ENCODE data around the gene COL6A2.

DNA sequence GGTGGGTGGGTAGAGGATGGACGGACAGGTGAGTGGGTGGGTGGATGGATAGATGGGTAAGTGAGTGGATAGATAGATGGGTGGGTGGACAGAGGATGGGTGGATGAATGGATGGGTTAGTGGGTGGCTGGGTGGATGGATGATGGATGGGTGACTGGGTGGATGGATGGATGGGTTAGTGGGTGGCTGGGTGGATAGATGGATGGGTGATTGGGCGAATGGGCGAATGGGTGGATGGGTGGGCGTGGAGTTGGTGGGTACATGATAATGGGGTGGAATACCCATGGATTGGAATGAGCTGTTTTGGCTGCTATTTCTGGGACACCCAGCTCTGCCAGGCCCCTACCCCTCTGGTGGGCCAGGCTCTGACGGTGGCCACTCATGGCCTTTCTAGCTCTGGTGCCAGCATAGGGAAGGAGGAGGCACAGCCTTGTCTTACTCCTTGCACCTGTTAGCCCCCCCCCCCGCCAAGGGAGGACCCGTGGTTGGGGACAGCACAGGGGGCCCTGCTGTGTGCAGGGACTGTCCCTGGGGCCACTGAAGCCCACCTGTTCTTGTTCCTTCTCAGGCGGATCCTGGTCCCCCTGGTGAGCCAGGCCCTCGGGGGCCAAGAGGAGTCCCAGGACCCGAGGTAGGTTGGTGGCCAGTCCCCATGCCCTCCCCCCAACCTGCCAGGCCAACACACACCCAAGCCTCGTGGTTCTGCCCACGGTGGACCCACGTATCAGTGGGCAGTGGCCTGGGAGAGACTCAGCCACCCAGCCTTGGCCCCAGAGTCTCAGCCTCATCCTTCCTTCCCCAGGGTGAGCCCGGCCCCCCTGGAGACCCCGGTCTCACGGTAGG, 26.4 kb downstream of the COL6A2 start:
- TF ChIP-seq ZNF302 (CRISPR knock-in tag; IDR thresholded peaks at IDR 0.05): no peak
- no peak for TF ChIP-seq CEBPB (IDR thresholded peaks at IDR 0.05)
- TF ChIP-seq, protein P1, sequence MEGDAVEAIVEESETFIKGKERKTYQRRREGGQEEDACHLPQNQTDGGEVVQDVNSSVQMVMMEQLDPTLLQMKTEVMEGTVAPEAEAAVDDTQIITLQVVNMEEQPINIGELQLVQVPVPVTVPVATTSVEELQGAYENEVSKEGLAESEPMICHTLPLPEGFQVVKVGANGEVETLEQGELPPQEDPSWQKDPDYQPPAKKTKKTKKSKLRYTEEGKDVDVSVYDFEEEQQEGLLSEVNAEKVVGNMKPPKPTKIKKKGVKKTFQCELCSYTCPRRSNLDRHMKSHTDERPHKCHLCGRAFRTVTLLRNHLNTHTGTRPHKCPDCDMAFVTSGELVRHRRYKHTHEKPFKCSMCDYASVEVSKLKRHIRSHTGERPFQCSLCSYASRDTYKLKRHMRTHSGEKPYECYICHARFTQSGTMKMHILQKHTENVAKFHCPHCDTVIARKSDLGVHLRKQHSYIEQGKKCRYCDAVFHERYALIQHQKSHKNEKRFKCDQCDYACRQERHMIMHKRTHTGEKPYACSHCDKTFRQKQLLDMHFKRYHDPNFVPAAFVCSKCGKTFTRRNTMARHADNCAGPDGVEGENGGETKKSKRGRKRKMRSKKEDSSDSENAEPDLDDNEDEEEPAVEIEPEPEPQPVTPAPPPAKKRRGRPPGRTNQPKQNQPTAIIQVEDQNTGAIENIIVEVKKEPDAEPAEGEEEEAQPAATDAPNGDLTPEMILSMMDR (IDR thresholded peaks at IDR 0.05): no peak
- TF ChIP-seq JUNB (IDR thresholded peaks at IDR 0.05): no peak
- TF ChIP-seq PHF8 (IDR thresholded peaks at IDR 0.05; ENCODE audit: borderline replicate concordance, low read depth): no peak
- no peak for TF ChIP-seq FOSL2 (IDR thresholded peaks at IDR 0.05)
- no peak for TF ChIP-seq FOSL2 (CRISPR knock-in tag; IDR thresholded peaks at IDR 0.05)
- TF ChIP-seq, protein P2, sequence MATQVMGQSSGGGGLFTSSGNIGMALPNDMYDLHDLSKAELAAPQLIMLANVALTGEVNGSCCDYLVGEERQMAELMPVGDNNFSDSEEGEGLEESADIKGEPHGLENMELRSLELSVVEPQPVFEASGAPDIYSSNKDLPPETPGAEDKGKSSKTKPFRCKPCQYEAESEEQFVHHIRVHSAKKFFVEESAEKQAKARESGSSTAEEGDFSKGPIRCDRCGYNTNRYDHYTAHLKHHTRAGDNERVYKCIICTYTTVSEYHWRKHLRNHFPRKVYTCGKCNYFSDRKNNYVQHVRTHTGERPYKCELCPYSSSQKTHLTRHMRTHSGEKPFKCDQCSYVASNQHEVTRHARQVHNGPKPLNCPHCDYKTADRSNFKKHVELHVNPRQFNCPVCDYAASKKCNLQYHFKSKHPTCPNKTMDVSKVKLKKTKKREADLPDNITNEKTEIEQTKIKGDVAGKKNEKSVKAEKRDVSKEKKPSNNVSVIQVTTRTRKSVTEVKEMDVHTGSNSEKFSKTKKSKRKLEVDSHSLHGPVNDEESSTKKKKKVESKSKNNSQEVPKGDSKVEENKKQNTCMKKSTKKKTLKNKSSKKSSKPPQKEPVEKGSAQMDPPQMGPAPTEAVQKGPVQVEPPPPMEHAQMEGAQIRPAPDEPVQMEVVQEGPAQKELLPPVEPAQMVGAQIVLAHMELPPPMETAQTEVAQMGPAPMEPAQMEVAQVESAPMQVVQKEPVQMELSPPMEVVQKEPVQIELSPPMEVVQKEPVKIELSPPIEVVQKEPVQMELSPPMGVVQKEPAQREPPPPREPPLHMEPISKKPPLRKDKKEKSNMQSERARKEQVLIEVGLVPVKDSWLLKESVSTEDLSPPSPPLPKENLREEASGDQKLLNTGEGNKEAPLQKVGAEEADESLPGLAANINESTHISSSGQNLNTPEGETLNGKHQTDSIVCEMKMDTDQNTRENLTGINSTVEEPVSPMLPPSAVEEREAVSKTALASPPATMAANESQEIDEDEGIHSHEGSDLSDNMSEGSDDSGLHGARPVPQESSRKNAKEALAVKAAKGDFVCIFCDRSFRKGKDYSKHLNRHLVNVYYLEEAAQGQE (IDR thresholded peaks at IDR 0.05): no peak

Measured in A549 (cell line).